ENCODE results near the gene MT4.

DNA sequence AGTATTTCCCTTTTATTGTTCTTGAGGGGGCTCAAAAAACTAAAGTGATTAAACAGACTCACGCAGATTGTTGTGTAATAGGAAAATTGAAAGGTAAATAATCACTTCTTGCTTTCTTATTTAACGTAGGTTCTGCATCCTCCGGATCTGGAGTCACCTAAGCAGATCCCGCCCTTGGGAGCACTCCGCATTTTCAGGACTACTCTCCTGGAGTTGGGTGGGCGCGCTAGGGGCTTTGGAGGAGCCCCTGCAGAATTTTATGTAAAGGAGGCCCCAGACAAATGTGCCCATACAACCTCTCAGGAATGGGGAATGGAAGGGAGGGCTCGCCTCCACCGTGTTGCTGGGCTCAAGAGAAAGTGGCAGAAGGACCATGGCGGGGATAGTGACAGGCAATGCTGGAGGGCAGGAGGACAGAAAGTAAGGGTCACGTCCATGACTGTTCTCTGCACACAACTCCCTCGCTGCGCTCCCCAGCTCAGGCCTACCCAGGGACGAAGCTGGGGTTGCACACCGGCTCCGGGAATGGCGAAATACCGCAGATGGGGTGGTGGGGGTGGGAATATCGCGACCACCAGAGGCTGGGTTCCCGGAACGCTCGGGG, 51.8 kb downstream of the MT4 start:
- no peak for TF ChIP-seq POLR2A (IDR thresholded peaks at IDR 0.05; ENCODE audit: low read depth, low read length)
- TF ChIP-seq TAF1 (IDR thresholded peaks at IDR 0.05; ENCODE audit: low read depth, low read length): no peak
